GM19397 (cell line): ENCODE data around the gene DERL3.

Experiments used
- ATAC-seq: cut with Tn5 transposase; IDR thresholded peaks from one replicate; pipeline ENCODE4 v1.9.1; 2021; ENCODE audit warnings: mild to moderate bottlenecking, moderate library complexity; ENCODE audit not compliant: unreplicated experiment

The DERL3 gene

DNA sequence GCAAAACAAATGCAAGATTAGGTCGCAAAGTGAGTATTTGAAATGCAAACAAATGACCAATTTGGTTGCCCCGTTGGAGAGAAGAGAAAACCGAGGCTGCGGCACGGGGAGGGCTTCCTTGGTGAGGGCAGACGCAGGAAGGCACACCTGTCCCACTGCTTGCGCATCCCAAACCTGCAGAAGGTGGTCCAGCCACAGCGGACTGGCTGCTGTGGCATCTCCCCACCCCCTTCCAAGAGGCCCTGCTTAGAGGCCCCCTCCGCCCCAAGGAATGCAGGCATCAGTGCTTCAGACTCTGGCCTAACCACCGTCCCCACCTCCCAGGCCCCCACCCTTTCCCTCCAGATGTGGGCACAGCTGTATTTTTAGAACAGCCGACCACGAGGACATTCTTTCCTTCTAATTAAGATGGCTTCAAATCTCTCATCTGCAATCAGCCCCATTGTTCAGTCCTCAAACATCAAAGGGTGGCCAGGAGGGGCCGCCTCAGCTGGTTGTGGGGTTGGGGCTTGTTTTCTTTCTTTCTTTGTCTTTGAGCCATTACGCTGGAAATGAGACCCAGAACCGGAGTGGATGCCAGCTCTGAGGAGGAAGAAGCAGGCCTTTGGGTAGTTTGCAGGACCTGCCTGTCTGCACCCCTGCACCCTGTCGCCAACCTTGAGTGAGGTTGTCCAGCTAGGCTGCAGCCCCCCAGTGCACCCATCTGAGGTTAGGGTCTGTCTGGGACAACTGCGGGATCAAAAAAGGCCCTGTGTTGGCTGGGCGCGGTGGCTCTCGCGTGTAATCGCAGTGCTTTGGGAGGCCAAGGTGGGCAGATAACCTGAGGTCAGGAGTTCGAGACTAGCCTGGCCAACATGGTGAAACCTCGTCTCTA is 9.4 kb upstream of the DERL3 start:
- no peak for ATAC-seq

DNA sequence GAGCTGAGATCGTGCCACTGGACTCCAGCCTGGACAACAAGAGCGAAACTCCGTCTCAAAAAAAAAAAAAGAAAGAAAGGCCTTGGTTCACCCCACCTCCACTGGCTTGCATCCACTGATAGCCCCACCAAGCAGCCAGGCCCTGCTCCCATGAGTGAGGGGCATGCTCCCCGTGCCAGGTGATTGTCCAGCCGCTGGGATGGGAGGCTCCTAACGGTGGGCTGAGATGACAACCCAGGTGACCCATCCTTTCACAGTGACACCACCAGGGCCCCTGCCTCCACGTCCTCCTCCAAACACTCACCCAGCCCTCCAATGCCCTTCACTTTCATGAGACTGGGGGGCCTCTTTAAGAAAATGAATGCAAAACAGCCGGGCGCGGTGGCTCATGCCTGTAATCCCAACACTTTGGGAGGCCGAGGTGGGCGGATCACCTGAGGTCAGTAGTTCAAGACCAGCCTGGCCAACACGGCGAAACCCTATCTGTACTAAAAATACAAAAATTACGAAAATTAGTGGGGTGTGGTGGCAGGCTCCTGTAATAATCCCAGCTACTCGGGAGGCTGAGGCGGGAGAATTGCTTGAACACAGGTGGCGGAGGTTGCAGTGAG is 8.6 kb upstream of the DERL3 start:
- ATAC-seq, result no peak

DNA sequence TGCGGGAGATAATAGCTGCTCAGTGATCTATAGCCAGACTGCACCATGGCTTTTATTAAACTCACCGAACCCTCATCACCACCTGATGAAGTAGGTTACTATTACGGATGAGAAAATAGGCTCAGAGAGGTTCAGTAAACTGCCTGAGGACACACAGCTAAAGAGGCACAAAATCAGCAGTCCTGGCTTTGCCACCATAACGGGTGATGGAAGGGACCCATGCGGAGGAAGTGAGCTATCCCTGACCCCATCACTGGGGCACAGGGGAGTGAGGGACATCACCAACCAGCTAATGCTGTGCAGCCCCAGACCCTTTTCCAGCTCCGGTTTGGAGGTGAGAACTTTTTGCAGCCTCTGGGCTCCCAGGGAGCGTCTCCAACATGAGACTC is 7.3 kb upstream of the DERL3 start:
- ATAC-seq, result no peak

- no peak for ATAC-seq
Measured at GRCh38 chr22:23845265-23846080, 6.7 kb upstream of the DERL3 start.

DNA sequence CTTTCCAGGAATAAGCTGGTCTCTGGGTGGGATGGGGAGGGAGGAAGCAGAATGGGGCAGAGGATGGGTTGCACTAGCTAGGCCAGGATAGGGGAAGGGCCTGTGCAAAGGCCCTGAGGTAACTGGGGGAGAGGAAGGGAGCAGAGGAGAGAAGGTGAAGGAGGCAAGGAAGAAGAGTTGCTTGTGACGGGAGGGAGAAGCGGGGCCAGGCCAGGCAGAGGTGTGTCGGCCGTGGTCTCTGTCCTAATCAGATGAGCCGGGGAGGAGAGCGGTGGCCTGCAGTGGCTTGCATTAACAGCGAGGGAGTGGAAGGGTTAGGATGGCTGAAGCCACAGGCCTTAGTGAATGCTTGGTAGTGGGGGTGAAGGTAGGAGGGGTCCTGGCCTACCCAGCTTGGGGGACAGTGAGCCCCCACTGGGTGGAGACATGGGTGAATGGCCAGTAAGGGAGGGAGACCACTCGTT is 6.0 kb upstream of the DERL3 start:
- ATAC-seq, result peak; percentile 6

- ATAC-seq, result no peak
Measured at GRCh38 chr22:23842599-23842998, 3.8 kb upstream of the DERL3 start.

GRCh38 chr22:23841736-23842445 is 3.1 kb upstream of the DERL3 start:
- ATAC-seq, result no peak

- ATAC-seq, result no peak
Measured at GRCh38 chr22:23841292-23841691, 2.5 kb upstream of the DERL3 start.

DNA sequence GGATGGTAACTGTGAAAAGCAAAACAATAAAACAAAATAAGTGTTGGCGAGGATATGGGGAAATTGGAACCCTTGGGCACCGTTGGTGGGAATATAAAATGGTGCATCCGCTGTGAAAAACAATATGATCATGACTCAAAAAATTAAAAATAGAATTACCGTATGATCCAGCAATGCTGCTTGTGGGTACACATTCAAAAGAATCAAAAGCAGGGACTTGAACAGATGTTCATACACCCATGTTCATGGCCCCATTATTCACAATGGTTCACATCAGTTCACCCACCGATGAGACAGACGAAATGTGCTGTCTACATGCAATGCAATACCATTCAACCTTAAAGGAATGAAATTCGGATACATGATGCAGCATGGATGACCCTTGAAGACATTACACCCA is 1.2 kb upstream of the DERL3 start:
- ATAC-seq, result no peak

GRCh38 chr22:23837911-23838680 is 710 bp downstream of the DERL3 start:
- peak; percentile 4 for ATAC-seq

- ATAC-seq, result no peak
Measured at GRCh38 chr22:23837496-23837859, 1.3 kb downstream of the DERL3 start.

- no peak for ATAC-seq
Measured at GRCh38 chr22:23836692-23837495, 1.9 kb downstream of the DERL3 start.

DNA sequence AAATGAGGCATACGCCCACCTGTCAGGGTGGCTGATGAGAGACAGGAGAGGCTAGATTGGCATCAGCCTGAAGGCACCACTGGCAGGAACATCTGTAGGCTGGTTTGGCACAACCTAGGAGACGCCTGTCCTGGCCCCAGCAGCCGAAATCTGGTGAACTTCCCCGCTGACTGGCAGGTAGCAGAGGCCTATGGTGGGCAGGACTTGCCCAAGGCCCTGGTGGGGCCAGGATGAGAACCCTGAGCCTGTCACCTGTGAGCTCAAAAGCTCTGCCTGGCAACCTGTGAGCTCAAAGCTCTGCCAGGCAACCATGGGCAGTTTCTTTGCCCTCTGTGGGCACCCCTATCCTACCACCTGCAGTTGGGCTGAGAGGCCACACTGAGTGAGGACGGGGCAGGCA is 2.5 kb downstream of the DERL3 start:
- ATAC-seq, result no peak

GRCh38 chr22:23835484-23836144 is 3.2 kb downstream of the DERL3 start:
- ATAC-seq, result no peak

DNA sequence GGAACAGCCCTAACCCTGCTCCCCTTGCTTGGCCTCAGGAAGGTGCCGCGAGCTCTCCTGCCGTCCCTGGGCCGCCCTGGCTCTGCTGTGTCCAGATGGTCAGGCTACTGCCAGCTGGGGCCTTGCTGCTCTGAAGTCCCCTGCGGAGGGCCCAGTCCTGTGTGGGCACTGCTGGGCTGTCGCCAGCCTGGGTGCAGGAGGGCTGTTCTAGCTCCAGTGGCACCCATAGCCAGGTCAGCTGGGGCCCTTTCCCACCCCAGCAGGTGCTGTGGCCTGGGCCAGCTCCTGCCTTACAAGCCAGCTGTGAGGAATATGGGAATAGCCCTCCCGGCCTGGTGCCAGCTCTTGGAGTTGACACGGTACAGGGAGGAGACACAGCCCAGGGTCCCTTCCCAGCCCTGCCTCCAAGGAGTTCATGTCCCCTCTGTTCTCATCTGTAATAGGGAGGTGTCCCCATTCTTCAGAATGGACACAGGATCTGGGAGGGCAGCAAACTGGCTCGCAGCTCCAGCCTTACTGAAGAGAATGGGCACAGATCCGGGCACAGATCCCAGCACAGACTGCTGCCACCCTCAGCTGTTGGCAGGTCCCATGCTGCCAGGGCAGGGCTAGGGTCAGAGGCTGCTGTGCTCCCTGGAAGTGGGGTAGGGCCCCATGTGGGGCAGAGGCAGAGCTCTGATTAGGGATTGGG is 3.9 kb downstream of the DERL3 start:
- ATAC-seq, result no peak

- ATAC-seq, result no peak
Measured at GRCh38 chr22:23834406-23834792, 4.4 kb downstream of the DERL3 start.

- no peak for ATAC-seq
Measured at GRCh38 chr22:23833911-23834317, 4.9 kb downstream of the DERL3 start.

DNA sequence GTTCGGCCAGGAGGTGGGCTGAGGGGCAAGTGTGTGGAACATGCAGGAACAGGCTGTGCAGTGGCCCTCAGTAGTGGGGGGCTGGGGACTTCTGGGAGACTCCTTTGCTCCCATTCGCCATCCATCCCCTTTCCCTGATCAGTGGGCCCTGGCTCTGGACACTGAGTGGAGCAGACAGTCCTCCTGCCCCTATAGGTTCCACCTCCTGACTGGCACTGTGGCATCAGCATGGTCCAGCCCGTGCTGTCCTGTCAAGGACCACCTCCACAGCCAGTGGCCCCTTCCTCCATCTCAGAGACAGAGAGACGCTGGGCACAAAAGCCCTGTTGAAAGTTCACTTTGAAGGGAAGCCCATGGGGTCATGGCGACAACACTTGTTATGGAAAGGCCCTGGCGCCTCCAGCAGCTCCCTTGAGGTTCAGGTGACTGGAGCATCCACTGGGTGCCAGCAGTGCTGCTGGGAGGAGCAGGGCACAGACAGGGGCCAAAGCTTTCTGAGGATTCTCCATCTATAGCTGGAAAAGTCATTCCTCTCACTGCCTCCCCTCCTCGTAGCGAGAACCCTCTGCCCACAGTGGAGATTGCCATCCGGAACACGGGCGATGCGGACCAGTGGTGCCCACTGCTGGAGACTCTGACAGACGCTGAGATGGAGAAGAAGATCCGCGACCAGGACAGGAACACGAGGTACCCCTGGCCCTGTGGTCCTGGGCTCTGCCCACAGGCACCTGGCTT is 5.6 kb downstream of the DERL3 start:
- ATAC-seq, result no peak
